MCF 10A (cell line): Measurements from ENCODE around the gene EIF6. TPM values are rescaled to one million over a fixed set of nuclear protein-coding genes. Genes with fewer than 3 reads are reported as not detected.

Experiments
- BruUV-seq: library from RNA; stranded (reverse); fragments of 400-500 nt; replicated peaks from 2 replicates; lab custom pipeline; 2021; lab: Mats Ljungman, UMichigan
- CTCF ChIA-PET: fragments of 300-600 bp; sonication (Branson Sonifier 250); formaldehyde crosslinking; extraction: SDS; loops from one replicate; lab custom pipeline; 2021; ENCODE audit warnings: antibody characterized with exemption, inconsistent platforms; lab: Yijun Ruan, JAX
- POLR2A ChIA-PET: fragments of 300-600, 350-650 bp; sonication (Branson Sonifier 250); formaldehyde crosslinking; extraction: SDS; loops from one replicate; lab custom pipeline; 2020; ENCODE audit warnings: antibody characterized with exemption, inconsistent platforms; lab: Yijun Ruan, JAX
- DNase-seq: peaks from one replicate; pipeline ENCODE4 v3.0.0-alpha.2; 2018; ENCODE audit not compliant: unreplicated experiment
- H3K27ac Mint-ChIP-seq: one replicate; pipeline ENCODE4 v1.8.0; 2022; ENCODE audit warnings: mild to moderate bottlenecking, low read depth, mixed read lengths; ENCODE audit not compliant: unreplicated experiment
- H3K27me3 Mint-ChIP-seq: one replicate; pipeline ENCODE4 v1.8.0; 2022; ENCODE audit warnings: mixed read lengths; ENCODE audit not compliant: insufficient read depth, unreplicated experiment
- H3K36me3 Mint-ChIP-seq: one replicate; pipeline ENCODE4 v1.8.0; 2022; ENCODE audit warnings: mild to moderate bottlenecking, moderate library complexity, mixed read lengths; ENCODE audit not compliant: insufficient read depth, unreplicated experiment
- H3K4me1 Mint-ChIP-seq: one replicate; pipeline ENCODE4 v1.8.0; 2022; ENCODE audit warnings: mixed read lengths; ENCODE audit not compliant: insufficient read depth, unreplicated experiment
- H3K4me3 Mint-ChIP-seq: one replicate; pipeline ENCODE4 v1.8.0; 2022; ENCODE audit warnings: mild to moderate bottlenecking, moderate library complexity, mixed read lengths; ENCODE audit not compliant: unreplicated experiment
- H3K9me3 Mint-ChIP-seq: one replicate; pipeline ENCODE4 v1.8.0; 2022; ENCODE audit warnings: mixed read lengths; ENCODE audit not compliant: unreplicated experiment
- intact Hi-C: fragments of 100-400 bp; cut with micrococcal nuclease; formaldehyde crosslinking; loops from 2 replicates; pipeline ENCODE4 v1.14.1; 2022
- total RNA-seq: library from RNA; stranded (reverse); gene quantifications from 2 replicates; pipeline ENCODE4 v1.2.3, GENCODE V29; 2022
- TF ChIP-seq, protein P1 (sequence below): fragments of 200-600 bp; IDR thresholded peaks from one replicate; pipeline ENCODE4 v1.8.0; 2022; ENCODE audit warnings: antibody characterized with exemption, mild to moderate bottlenecking; ENCODE audit not compliant: unreplicated experiment

The EIF6 gene
- total RNA-seq, 1 experiment from 2014 or later: 322 TPM

DNA sequence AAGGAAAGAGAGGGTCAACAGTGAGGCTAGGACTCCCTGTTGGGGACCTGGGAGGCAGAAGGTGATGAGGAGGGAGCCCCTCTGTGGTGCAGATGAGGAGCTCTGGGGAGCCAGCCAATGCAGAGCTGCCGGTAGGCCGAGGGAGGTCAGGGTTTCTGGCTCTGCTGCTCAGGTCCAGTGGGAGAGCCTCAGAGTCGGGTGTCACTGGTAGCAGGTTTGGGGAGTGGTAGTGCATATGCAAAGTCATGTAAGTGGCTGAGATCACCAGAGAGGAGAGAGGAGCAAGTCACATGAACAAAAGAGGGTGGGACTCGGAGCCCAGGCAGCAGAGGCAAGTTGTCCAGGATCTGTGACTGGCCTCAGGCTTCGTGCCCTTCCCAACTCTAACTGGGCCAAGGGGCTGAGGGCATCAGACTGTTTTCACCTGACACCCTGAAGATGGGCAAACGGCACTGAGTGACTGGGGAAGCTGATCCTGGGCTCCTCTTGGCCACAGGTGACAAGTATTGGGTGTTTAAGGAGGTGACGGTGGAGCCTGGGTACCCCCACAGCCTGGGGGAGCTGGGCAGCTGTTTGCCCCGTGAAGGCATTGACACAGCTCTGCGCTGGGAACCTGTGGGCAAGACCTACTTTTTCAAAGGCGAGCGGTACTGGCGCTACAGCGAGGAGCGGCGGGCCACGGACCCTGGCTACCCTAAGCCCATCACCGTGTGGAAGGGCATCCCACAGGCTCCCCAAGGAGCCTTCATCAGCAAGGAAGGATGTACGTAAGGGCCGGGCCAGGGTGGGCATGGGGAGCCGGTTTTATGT lies 13.3 kb downstream of the EIF6 start:
- Mint-ChIP-seq H3K4me3 (no peak overlapping the region), H3K27ac (no peak overlapping the region), H3K9me3 (no peaks in the 10 kb centered on the region), H3K4me1 (peaks cover 11% of the 10 kb centered on the region), H3K27me3 (no peaks in the 10 kb centered on the region), H3K36me3 (peaks cover 11% of the 10 kb centered on the region)
- intact Hi-C loops: no loop called here
- TF ChIP-seq, protein P1, sequence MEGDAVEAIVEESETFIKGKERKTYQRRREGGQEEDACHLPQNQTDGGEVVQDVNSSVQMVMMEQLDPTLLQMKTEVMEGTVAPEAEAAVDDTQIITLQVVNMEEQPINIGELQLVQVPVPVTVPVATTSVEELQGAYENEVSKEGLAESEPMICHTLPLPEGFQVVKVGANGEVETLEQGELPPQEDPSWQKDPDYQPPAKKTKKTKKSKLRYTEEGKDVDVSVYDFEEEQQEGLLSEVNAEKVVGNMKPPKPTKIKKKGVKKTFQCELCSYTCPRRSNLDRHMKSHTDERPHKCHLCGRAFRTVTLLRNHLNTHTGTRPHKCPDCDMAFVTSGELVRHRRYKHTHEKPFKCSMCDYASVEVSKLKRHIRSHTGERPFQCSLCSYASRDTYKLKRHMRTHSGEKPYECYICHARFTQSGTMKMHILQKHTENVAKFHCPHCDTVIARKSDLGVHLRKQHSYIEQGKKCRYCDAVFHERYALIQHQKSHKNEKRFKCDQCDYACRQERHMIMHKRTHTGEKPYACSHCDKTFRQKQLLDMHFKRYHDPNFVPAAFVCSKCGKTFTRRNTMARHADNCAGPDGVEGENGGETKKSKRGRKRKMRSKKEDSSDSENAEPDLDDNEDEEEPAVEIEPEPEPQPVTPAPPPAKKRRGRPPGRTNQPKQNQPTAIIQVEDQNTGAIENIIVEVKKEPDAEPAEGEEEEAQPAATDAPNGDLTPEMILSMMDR: no peak
- BruUV-seq: no TSS peak
- ChIA-PET CTCF (interaction anchor here (0.7 to 5.3 kb wide), 8 partner anchors 10 to 176 kb away, joined by 3 to 44 read pairs (median 5); partner anchors contain the start of genes EDEM2 and GDF5), POLR2A (interaction anchor here (0.7 to 3.0 kb wide), 4 partner anchors 11 to 428 kb away, joined by 3 to 9 read pairs (median 6); partner anchors contain the start of genes EDEM2, NFS1 and ROMO1)
- no peak for DNase-seq

DNA sequence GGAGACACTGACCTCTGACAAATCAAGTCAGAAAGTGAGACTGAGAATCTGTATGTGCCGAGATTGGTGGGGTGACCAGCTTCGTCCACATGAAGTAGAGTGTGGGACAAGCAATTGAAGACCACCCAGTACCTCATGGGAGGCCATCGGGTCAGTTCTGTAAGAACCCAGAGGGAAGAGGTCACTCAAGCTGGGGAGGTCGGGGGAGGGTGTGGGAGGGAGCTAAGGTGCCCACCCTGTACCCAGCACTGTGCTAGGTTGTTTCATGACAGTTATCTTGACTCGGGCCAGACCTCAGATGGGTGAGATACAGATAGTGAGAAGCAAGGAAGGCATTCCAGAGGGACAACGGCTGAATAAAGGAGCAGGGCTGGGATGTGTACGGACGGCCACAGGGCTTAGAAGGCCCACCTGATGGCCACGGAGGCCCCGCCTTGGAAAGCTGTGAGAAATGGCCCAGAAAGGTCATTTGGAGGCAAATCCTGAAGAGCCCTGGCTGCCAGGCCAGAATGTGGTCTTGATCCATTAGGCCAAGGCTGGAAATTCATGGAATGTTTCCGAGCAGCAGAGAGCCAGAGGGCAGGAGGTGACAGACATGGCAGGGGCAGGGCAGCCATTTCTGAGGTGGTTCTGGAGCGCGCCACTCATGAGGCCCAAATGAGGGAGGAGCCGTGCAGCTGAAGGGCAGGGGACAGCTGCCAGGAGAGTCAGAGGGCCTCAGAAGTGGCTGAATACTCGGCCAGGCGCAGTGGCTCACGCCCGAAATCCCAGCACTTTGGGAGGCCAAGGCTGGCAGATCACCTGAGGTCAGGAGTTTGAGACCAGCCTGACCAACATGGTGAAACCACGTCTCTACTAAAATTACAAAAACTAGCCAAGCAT lies 14.3 kb downstream of the EIF6 start:
- Mint-ChIP-seq H3K27ac (no peak overlapping the region), H3K36me3 (peaks cover 11% of the 10 kb centered on the region), H3K27me3 (no peaks in the 10 kb centered on the region), H3K9me3 (no peaks in the 10 kb centered on the region), H3K4me3 (no peak overlapping the region), H3K4me1 (peaks cover 11% of the 10 kb centered on the region)
- intact Hi-C loops: no loop called here
- no TSS peak for BruUV-seq
- CTCF ChIA-PET: interaction anchor here (0.6 to 5.3 kb wide), 23 partner anchors 9 to 709 kb away, joined by 3 to 44 read pairs (median 4); partner anchors contain the start of genes EDEM2, GDF5 and MMP24
- POLR2A ChIA-PET: interaction anchor here (0.7 to 3.0 kb wide), 4 partner anchors 7 to 429 kb away, joined by 3 to 9 read pairs (median 6); partner anchors contain the start of genes EDEM2, MMP24OS, NFS1 and ROMO1
- DNase-seq: no peak
- TF ChIP-seq, protein P1: no peak

DNA sequence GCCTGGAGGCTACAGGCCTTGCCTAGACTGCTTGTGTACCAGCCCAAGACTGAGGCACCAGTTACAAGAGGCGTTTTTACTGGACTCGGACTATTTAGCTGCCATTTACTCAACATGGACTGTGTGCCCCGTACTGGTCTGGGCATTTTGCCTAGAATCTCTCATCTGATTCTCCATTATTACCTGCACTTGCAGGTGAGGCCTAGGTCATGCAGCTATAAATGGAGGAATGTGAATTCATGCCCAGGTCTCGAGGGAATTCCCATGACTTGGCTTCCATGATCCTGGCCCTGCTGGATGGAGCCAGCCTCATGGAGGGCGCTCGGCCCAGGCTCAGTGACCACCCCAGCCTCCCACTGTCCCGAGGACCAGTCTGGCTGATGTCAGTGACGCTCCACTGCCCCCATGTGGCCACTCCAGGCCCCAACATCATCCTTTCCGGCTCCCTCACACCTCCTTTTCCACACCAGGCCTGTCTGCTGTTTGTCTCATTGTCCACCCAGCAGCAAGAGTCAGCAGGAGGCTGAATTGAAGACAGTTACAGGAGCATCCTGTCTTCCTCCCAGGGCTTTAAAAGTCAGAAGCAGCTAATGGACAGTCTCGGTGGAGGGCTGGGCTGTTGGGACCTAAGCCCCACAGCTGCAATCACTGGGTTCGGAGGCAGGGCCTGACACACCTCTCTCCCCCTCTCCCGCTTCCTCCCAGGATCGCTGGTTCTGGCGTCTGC lies 15.4 kb downstream of the EIF6 start:
- Mint-ChIP-seq H3K4me1 (peaks cover 11% of the 10 kb centered on the region), H3K36me3 (peaks cover 16% of the 10 kb centered on the region), H3K27me3 (no peaks in the 10 kb centered on the region), H3K4me3 (no peak overlapping the region), H3K27ac (no peak overlapping the region), H3K9me3 (no peaks in the 10 kb centered on the region)
- POLR2A ChIA-PET: interaction anchor here (1.0 to 3.0 kb wide), 4 partner anchors 8 to 176 kb away, joined by 3 to 9 read pairs (median 6); partner anchors contain the start of genes EDEM2 and MMP24OS
- DNase-seq: peak; percentile 72
- no TSS peak for BruUV-seq
- intact Hi-C loops: loop anchor here (1.0 to 2.0 kb wide), 2 partner anchors 60 to 124 kb away; no protein-coding TSS in a partner anchor
- CTCF ChIA-PET: interaction anchor here (0.5 to 5.3 kb wide), 35 partner anchors 9 to 1456 kb away, joined by 3 to 44 read pairs (median 3); partner anchors contain the start of gene EDEM2
- TF ChIP-seq, protein P1: peak; percentile 82
